HepG2 (cell line): ENCODE measurements around the gene CELSR2. TPM values are rescaled to one million over a fixed set of nuclear protein-coding genes. Genes with fewer than 3 reads are reported as not detected.

Source experiments
- ATF2 ChIP-seq: sonication (generic); formaldehyde crosslinking; IDR thresholded peaks from 2 replicates; pipeline ENCODE4 v1.4.0; 2020; ENCODE audit warnings: missing genetic modification reagents
- ATM ChIP-seq: fragments of 450-650 bp; IDR thresholded peaks from 2 replicates; pipeline ENCODE4 v1.7.1; 2017; ENCODE audit warnings: mild to moderate bottlenecking, borderline replicate concordance
- CREBL2 ChIP-seq: sonication (generic); formaldehyde crosslinking; IDR thresholded peaks from 2 replicates; pipeline ENCODE4 v1.8.1; 2023; ENCODE audit warnings: missing genetic modification reagents, mild to moderate bottlenecking, borderline replicate concordance
- DNMT1 ChIP-seq: sonication (generic); formaldehyde crosslinking; IDR thresholded peaks from 2 replicates; pipeline ENCODE4 v1.5.1; 2020; ENCODE audit warnings: mild to moderate bottlenecking, missing genetic modification reagents
- FOXO1 ChIP-seq: sonication (generic); formaldehyde crosslinking; IDR thresholded peaks from 2 replicates; pipeline ENCODE4 v1.4.0; 2020; ENCODE audit warnings: missing genetic modification reagents
- HCFC1 ChIP-seq: fragments of 150-350 bp; IDR thresholded peaks from 2 replicates; pipeline ENCODE4 v1.6.1; 2014; ENCODE audit warnings: low read depth, low read length
- MAX ChIP-seq: IDR thresholded peaks from 2 replicates; pipeline ENCODE4 v1.6.1; 2012; ENCODE audit warnings: inconsistent platforms
- NFIC ChIP-seq: IDR thresholded peaks from 2 replicates; pipeline ENCODE4 v1.6.1; 2012; ENCODE audit warnings: mild to moderate bottlenecking, low read length, inconsistent platforms
- PITX1 ChIP-seq: sonication (generic); formaldehyde crosslinking; IDR thresholded peaks from 2 replicates; pipeline ENCODE4 v1.5.1; 2020; ENCODE audit warnings: mild to moderate bottlenecking, missing genetic modification reagents
- POLR2AphosphoS2 ChIP-seq: IDR thresholded peaks from 2 replicates; pipeline ENCODE4 v1.6.1; 2011; ENCODE audit warnings: low read depth, low read length, improper control_type of control experiment
- SALL2 ChIP-seq: sonication (generic); formaldehyde crosslinking; IDR thresholded peaks from 2 replicates; pipeline ENCODE4 v1.8.1; 2023; ENCODE audit warnings: mild to moderate bottlenecking, missing genetic modification reagents, inconsistent platforms
- TRAFD1 ChIP-seq: sonication (generic); formaldehyde crosslinking; IDR thresholded peaks from 2 replicates; pipeline ENCODE4 v1.5.1; 2020; ENCODE audit warnings: missing genetic modification reagents, mild to moderate bottlenecking, borderline replicate concordance
- XRCC5 ChIP-seq: fragments of 200-400 bp; formaldehyde crosslinking; optimal IDR thresholded peaks from 2 replicates; pipeline ENCODE3; 2017; ENCODE audit warnings: mild to moderate bottlenecking, low read length
- ZBTB7B ChIP-seq: sonication (generic); formaldehyde crosslinking; IDR thresholded peaks from 2 replicates; pipeline ENCODE4 v1.4.0; 2020; ENCODE audit warnings: missing genetic modification reagents
- ZNF136 ChIP-seq: sonication (generic); formaldehyde crosslinking; IDR thresholded peaks from 2 replicates; pipeline ENCODE4 v1.8.1; 2022; ENCODE audit warnings: low read depth, mild to moderate bottlenecking, moderate library complexity, missing genetic modification reagents
- ZNF3 ChIP-seq: IDR thresholded peaks from 2 replicates; pipeline ENCODE4 v1.7.0; 2017; ENCODE audit warnings: inconsistent platforms
- ZNF512 ChIP-seq: sonication (generic); formaldehyde crosslinking; IDR thresholded peaks from 2 replicates; pipeline ENCODE4 v1.4.0; 2020; ENCODE audit warnings: mild to moderate bottlenecking, missing genetic modification reagents
- ZNF670 ChIP-seq: sonication (generic); formaldehyde crosslinking; IDR thresholded peaks from 2 replicates; pipeline ENCODE4 v1.8.0; 2022; ENCODE audit warnings: mild to moderate bottlenecking, missing genetic modification reagents, borderline replicate concordance
- ZNF713 ChIP-seq: sonication (generic); formaldehyde crosslinking; IDR thresholded peaks from 2 replicates; pipeline ENCODE4 v1.4.0; 2020; ENCODE audit warnings: mild to moderate bottlenecking, missing genetic modification reagents
- ZSCAN21 ChIP-seq: sonication (generic); formaldehyde crosslinking; IDR thresholded peaks from 2 replicates; pipeline ENCODE4 v1.8.0; 2022; ENCODE audit warnings: mild to moderate bottlenecking, missing genetic modification reagents, moderate library complexity, borderline replicate concordance
- polyA plus RNA-seq, 8 experiments: library from polyadenylated mRNA; depleted of rRNA in 3 of 8; stranded (reverse) in 7 of 8; unstranded in 1 of 8; fragments of >200 nt; fragmentation: Illumina TruSeq in 4 of 8; extraction: Trizol in 4 of 8; gene quantifications; 2 replicates each; pipeline versions ENCODE4 v1.2.1 to v1.2.3, GENCODE V29; 2011 to 2016; ENCODE audit warnings: low read depth in 4 of 8, missing spikeins in 1 of 8, mixed read lengths in 1 of 8; ENCODE audit not compliant: insufficient read depth in 1 of 8
- total RNA-seq, 5 experiments: library from RNA; depleted of rRNA; stranded (reverse); fragments of >200 nt; fragmentation: Illumina TruSeq; extraction: Trizol; gene quantifications; 2 replicates each; pipeline ENCODE4 v1.2.3, GENCODE V29; 2016; ENCODE audit warnings: low read depth in 1 of 5
- TF ChIP-seq, protein P1 (sequence below): sonication (generic); formaldehyde crosslinking; IDR thresholded peaks from 2 replicates; pipeline ENCODE4 v1.8.0; 2022; ENCODE audit warnings: mild to moderate bottlenecking, missing genetic modification reagents, moderate library complexity
- TF ChIP-seq, protein P2 (sequence below): sonication (generic); formaldehyde crosslinking; IDR thresholded peaks from 2 replicates; pipeline ENCODE4 v1.4.0; 2020; ENCODE audit warnings: missing genetic modification reagents

CELSR2 gene
- total and polyA plus RNA-seq, 2 of the 13 experiments (the other 11 are each of a cell fraction or from before 2014, with no cell fraction given) = 4.0 to 6.6 TPM

- no peak for TF ChIP-seq TRAFD1 (CRISPR knock-in tag)
- peak; percentile 66 for TF ChIP-seq MAX
- no peak for TF ChIP-seq CREBL2 (CRISPR knock-in tag)
- no peak for TF ChIP-seq ATM
- no peak for TF ChIP-seq NFIC
- TF ChIP-seq ZNF136 (CRISPR knock-in tag) = no peak
- TF ChIP-seq SALL2 = no peak
- peak; percentile 70; the same call in 1 of the 2 replicates for TF ChIP-seq ATF2
- TF ChIP-seq, protein P1, sequence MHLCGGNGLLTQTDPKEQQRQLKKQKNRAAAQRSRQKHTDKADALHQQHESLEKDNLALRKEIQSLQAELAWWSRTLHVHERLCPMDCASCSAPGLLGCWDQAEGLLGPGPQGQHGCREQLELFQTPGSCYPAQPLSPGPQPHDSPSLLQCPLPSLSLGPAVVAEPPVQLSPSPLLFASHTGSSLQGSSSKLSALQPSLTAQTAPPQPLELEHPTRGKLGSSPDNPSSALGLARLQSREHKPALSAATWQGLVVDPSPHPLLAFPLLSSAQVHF (CRISPR knock-in tag) = no peak
- 0 out of 2 replicates have a peak, but pooled peaks have one; percentile 58 for TF ChIP-seq DNMT1 (CRISPR knock-in tag)
- no peak; the same call in 1 of the 2 replicates for TF ChIP-seq ZSCAN21 (CRISPR knock-in tag)
- TF ChIP-seq ZNF713 (CRISPR knock-in tag) = no peak
- peak; percentile 78 for TF ChIP-seq FOXO1 (CRISPR knock-in tag)
- peak; percentile 71; the same call in 1 of the 2 replicates for TF ChIP-seq ZBTB7B (CRISPR knock-in tag)
- TF ChIP-seq, protein P2, sequence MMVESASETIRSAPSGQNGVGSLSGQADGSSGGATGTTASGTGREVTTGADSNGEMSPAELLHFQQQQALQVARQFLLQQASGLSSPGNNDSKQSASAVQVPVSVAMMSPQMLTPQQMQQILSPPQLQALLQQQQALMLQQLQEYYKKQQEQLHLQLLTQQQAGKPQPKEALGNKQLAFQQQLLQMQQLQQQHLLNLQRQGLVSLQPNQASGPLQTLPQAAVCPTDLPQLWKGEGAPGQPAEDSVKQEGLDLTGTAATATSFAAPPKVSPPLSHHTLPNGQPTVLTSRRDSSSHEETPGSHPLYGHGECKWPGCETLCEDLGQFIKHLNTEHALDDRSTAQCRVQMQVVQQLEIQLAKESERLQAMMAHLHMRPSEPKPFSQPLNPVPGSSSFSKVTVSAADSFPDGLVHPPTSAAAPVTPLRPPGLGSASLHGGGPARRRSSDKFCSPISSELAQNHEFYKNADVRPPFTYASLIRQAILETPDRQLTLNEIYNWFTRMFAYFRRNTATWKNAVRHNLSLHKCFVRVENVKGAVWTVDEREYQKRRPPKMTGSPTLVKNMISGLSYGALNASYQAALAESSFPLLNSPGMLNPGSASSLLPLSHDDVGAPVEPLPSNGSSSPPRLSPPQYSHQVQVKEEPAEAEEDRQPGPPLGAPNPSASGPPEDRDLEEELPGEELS (CRISPR knock-in tag) = peak; percentile 73
- no peak for TF ChIP-seq ZNF670
- TF ChIP-seq HCFC1 = no peak
- no peak for TF ChIP-seq ZNF3 (CRISPR knock-in tag)
- TF ChIP-seq XRCC5 = peak; percentile 70
- TF ChIP-seq POLR2AphosphoS2 = no peak
- peak; percentile 58; the same call in 1 of the 2 replicates for TF ChIP-seq PITX1 (CRISPR knock-in tag)
- 0 out of 2 replicates have a peak, but pooled peaks have one; percentile 24 for TF ChIP-seq ZNF512 (CRISPR knock-in tag)
Observed at GRCh38 chr1:109277434-109278204, 28.3 kb downstream of the CELSR2 start (continued).
